Type B pancreatic cell (in vitro differentiated cells): ENCODE results near the gene MLH3. TPM values are rescaled to one million over a fixed set of nuclear protein-coding genes. Genes with fewer than 3 reads are reported as not detected.

Experiments used
- DNase-seq: peaks from one replicate; pipeline ENCODE4 v3.0.0; 2021; ENCODE audit warnings: mixed read lengths; ENCODE audit not compliant: unreplicated experiment; ENCODE audit errors: extremely low spot score
- H3K27ac Mint-ChIP-seq: 2 replicates; pipeline ENCODE4 v1.8.0; 2021; ENCODE audit warnings: mild to moderate bottlenecking, mixed read lengths
- H3K27me3 Mint-ChIP-seq: 2 replicates; pipeline ENCODE4 v1.8.0; 2021; ENCODE audit warnings: mixed read lengths
- H3K36me3 Mint-ChIP-seq: 2 replicates; pipeline ENCODE4 v1.8.0; 2021; ENCODE audit warnings: mixed read lengths
- H3K4me1 Mint-ChIP-seq: one replicate; pipeline ENCODE4 v1.8.0; 2021; ENCODE audit warnings: mixed read lengths; ENCODE audit not compliant: unreplicated experiment
- H3K4me3 Mint-ChIP-seq: 2 replicates; pipeline ENCODE4 v1.8.0; 2021; ENCODE audit warnings: mild to moderate bottlenecking, mixed read lengths
- H3K9me3 Mint-ChIP-seq: 2 replicates; pipeline ENCODE4 v1.8.0; 2021; ENCODE audit warnings: mixed read lengths
- CTCF ChIP-seq: fragments of 200-600 bp; sonication (generic); conservative IDR thresholded peaks from 2 replicates; pipeline ENCODE4 v1.5.0; 2021; ENCODE audit warnings: antibody characterized with exemption, mild to moderate bottlenecking
- total RNA-seq: library from RNA; stranded (reverse); gene quantifications from 2 replicates; pipeline ENCODE4 v1.2.1, GENCODE V29; 2021; ENCODE audit warnings: low replicate concordance

The MLH3 gene
- total RNA-seq, 1 donor from 2014 or later, result 28.5 TPM

GRCh38 chr14:74977901-74978385 is 73.3 kb downstream of the MLH3 start:
- Mint-ChIP-seq H3K27ac (peak overlapping the region; percentile 65), H3K4me3 (peak overlapping the region; percentile 67), H3K36me3 (no peaks in the 10 kb centered on the region), H3K4me1 (peaks cover 56% of the 10 kb centered on the region), H3K27me3 (peaks cover 15% of the 10 kb centered on the region), H3K9me3 (no peaks in the 10 kb centered on the region)
- peak; percentile 60 for DNase-seq
- no peak for TF ChIP-seq CTCF

- Mint-ChIP-seq H3K4me1 (peaks cover 51% of the 10 kb centered on the region), H3K36me3 (no peaks in the 10 kb centered on the region), H3K27me3 (peaks cover 15% of the 10 kb centered on the region), H3K4me3 (peak overlapping the region; percentile 41), H3K9me3 (no peaks in the 10 kb centered on the region), H3K27ac (no peak overlapping the region)
- TF ChIP-seq CTCF, result no peak
- DNase-seq, result peak; percentile 66
Observed at GRCh38 chr14:74977164-74977900, 73.9 kb downstream of the MLH3 start.

GRCh38 chr14:74976264-74977113 is 74.8 kb downstream of the MLH3 start:
- no peak for TF ChIP-seq CTCF
- peak overlapping the region; percentile 7 for H3K27ac Mint-ChIP-seq
- H3K4me1 Mint-ChIP-seq, result peaks cover 46% of the 10 kb centered on the region
- peak; percentile 42 for DNase-seq
- H3K36me3 Mint-ChIP-seq, result no peaks in the 10 kb centered on the region
- peaks cover 13% of the 10 kb centered on the region for H3K27me3 Mint-ChIP-seq
- no peaks in the 10 kb centered on the region for H3K9me3 Mint-ChIP-seq
- peak overlapping the region; percentile 41 for H3K4me3 Mint-ChIP-seq

- no peak overlapping the region for H3K4me3 Mint-ChIP-seq
- no peak for TF ChIP-seq CTCF
- DNase-seq, result no peak
- no peaks in the 10 kb centered on the region for H3K9me3 Mint-ChIP-seq
- H3K27ac Mint-ChIP-seq, result no peak overlapping the region
- no peaks in the 10 kb centered on the region for H3K36me3 Mint-ChIP-seq
- peaks cover 13% of the 10 kb centered on the region for H3K27me3 Mint-ChIP-seq
- peaks cover 42% of the 10 kb centered on the region for H3K4me1 Mint-ChIP-seq
Observed at GRCh38 chr14:74975059-74975810, 76.0 kb downstream of the MLH3 start.

- DNase-seq, result no peak
- Mint-ChIP-seq H3K4me1 (peaks cover 35% of the 10 kb centered on the region), H3K4me3 (peak overlapping the region; percentile 40), H3K27me3 (peaks cover 13% of the 10 kb centered on the region), H3K27ac (no peak overlapping the region), H3K36me3 (no peaks in the 10 kb centered on the region), H3K9me3 (no peaks in the 10 kb centered on the region)
- no peak for TF ChIP-seq CTCF
Observed at GRCh38 chr14:74974364-74975058, 76.8 kb downstream of the MLH3 start.
